HepG2 (cell line): Measurements from ENCODE around the gene IPO8. TPM values are rescaled to one million over a fixed set of nuclear protein-coding genes. Genes with fewer than 3 reads are reported as not detected.

Experiments used
- CSRNP2 ChIP-seq: sonication (generic); formaldehyde crosslinking; conservative IDR thresholded peaks from 2 replicates; pipeline ENCODE4 v1.8.0; 2022; ENCODE audit warnings: low read depth, missing genetic modification reagents
- MAFG ChIP-seq: sonication (generic); formaldehyde crosslinking; IDR thresholded peaks from 2 replicates; pipeline ENCODE4 v1.5.1; 2020; ENCODE audit warnings: mild to moderate bottlenecking, missing genetic modification reagents
- MED13 ChIP-seq: sonication (generic); formaldehyde crosslinking; IDR thresholded peaks from 2 replicates; pipeline ENCODE4 v1.5.0; 2020; ENCODE audit warnings: missing genetic modification reagents
- MIER3 ChIP-seq: IDR thresholded peaks from 2 replicates; pipeline ENCODE4 v1.6.1; 2016; ENCODE audit warnings: missing compliant biosample characterization, borderline replicate concordance
- POLR2A ChIP-seq, 2 experiments: IDR thresholded peaks; 2 replicates each; pipeline ENCODE4 v1.6.1; 2011; ENCODE audit warnings: low read depth in 2 of 2, low read length in 2 of 2, mild to moderate bottlenecking in 1 of 2, moderate library complexity in 1 of 2; ENCODE audit not compliant: insufficient read depth in 1 of 2
- RBAK ChIP-seq: sonication (generic); formaldehyde crosslinking; IDR thresholded peaks from 2 replicates; pipeline ENCODE4 v1.5.1; 2020; ENCODE audit warnings: mild to moderate bottlenecking, missing genetic modification reagents
- XBP1 ChIP-seq: sonication (generic); formaldehyde crosslinking; IDR thresholded peaks from 2 replicates; pipeline ENCODE4 v1.5.0; 2020; ENCODE audit warnings: missing genetic modification reagents
- ZBTB1 ChIP-seq: sonication (generic); formaldehyde crosslinking; IDR thresholded peaks from 2 replicates; pipeline ENCODE4 v1.4.0; 2020; ENCODE audit warnings: missing genetic modification reagents, borderline replicate concordance
- ZNF205 ChIP-seq: IDR thresholded peaks from 2 replicates; pipeline ENCODE4 v1.6.1; 2018; ENCODE audit warnings: missing biosample characterization, missing genetic modification reagents
- ZNF256 ChIP-seq: sonication (generic); formaldehyde crosslinking; conservative IDR thresholded peaks from 2 replicates; pipeline ENCODE4 v1.4.0; 2020; ENCODE audit warnings: missing genetic modification reagents
- ZNF280D ChIP-seq: sonication (generic); formaldehyde crosslinking; IDR thresholded peaks from 2 replicates; pipeline ENCODE4 v1.5.1; 2020; ENCODE audit warnings: mild to moderate bottlenecking, missing genetic modification reagents
- ZNF550 ChIP-seq: sonication (generic); formaldehyde crosslinking; IDR thresholded peaks from 2 replicates; pipeline ENCODE4 v1.4.0; 2020; ENCODE audit warnings: mild to moderate bottlenecking, missing genetic modification reagents, borderline replicate concordance
- ZNF563 ChIP-seq: sonication (generic); formaldehyde crosslinking; IDR thresholded peaks from 2 replicates; pipeline ENCODE4 v1.8.0; 2022; ENCODE audit warnings: mild to moderate bottlenecking, moderate library complexity, missing genetic modification reagents
- polyA plus RNA-seq, 8 experiments: library from polyadenylated mRNA; depleted of rRNA in 3 of 8; stranded (reverse) in 7 of 8; unstranded in 1 of 8; fragments of >200 nt; fragmentation: Illumina TruSeq in 4 of 8; extraction: Trizol in 4 of 8; gene quantifications; 2 replicates each; pipeline versions ENCODE4 v1.2.1 to v1.2.3, GENCODE V29; 2011 to 2016; ENCODE audit warnings: low read depth in 4 of 8, missing spikeins in 1 of 8, mixed read lengths in 1 of 8; ENCODE audit not compliant: insufficient read depth in 1 of 8
- total RNA-seq, 5 experiments: library from RNA; depleted of rRNA; stranded (reverse); fragments of >200 nt; fragmentation: Illumina TruSeq; extraction: Trizol; gene quantifications; 2 replicates each; pipeline ENCODE4 v1.2.3, GENCODE V29; 2016; ENCODE audit warnings: low read depth in 1 of 5
- TF ChIP-seq, protein P1 (sequence below): sonication (generic); formaldehyde crosslinking; IDR thresholded peaks from 2 replicates; pipeline ENCODE4 v1.8.1; 2022; ENCODE audit warnings: low read depth, mild to moderate bottlenecking, missing genetic modification reagents
- TF ChIP-seq, protein P2 (sequence below), 2 experiments: sonication (generic) in 1 of 2; formaldehyde crosslinking in 1 of 2; IDR thresholded peaks; 2 replicates each; pipeline versions ENCODE4 v1.5.1 to v1.6.1; 2011 to 2020; ENCODE audit warnings: borderline replicate concordance in 1 of 2, low read depth in 1 of 2, low read length in 1 of 2, mild to moderate bottlenecking in 1 of 2, missing genetic modification reagents in 1 of 2, moderate library complexity in 1 of 2

IPO8 gene
- total and polyA plus RNA-seq, 2 of the 13 experiments (the other 11 are each of a cell fraction or from before 2014, with no cell fraction given) = 6.3 to 21.8 TPM

- TF ChIP-seq MAFG (CRISPR knock-in tag) (no peak), ZNF205 (CRISPR knock-in tag) (0 out of 2 replicates have a peak, but pooled peaks have one; percentile 23), XBP1 (CRISPR knock-in tag) (no peak), ZBTB1 (CRISPR knock-in tag) (no peak), ZNF563 (peak; percentile 62), RBAK (CRISPR knock-in tag) (no peak), MED13 (no peak), ZNF280D (CRISPR knock-in tag) (peak; percentile 69; the same call in 1 of the 2 replicates), MIER3 (CRISPR knock-in tag) (no peak; the same call in 1 of the 2 replicates), ZNF550 (CRISPR knock-in tag) (no peak), ZNF256 (0 out of 2 replicates have a peak, but pooled peaks have one; percentile 32), POLR2A (IDR thresholded peaks at IDR 0.05; ENCODE audit: insufficient read depth in 1 of 2, low read depth in 2 of 2, low read length in 2 of 2) (peak; percentile 48 to 49; a peak in 3 of 4 replicates), CSRNP2 (CRISPR knock-in tag) (no peak)
- TF ChIP-seq, protein P1, sequence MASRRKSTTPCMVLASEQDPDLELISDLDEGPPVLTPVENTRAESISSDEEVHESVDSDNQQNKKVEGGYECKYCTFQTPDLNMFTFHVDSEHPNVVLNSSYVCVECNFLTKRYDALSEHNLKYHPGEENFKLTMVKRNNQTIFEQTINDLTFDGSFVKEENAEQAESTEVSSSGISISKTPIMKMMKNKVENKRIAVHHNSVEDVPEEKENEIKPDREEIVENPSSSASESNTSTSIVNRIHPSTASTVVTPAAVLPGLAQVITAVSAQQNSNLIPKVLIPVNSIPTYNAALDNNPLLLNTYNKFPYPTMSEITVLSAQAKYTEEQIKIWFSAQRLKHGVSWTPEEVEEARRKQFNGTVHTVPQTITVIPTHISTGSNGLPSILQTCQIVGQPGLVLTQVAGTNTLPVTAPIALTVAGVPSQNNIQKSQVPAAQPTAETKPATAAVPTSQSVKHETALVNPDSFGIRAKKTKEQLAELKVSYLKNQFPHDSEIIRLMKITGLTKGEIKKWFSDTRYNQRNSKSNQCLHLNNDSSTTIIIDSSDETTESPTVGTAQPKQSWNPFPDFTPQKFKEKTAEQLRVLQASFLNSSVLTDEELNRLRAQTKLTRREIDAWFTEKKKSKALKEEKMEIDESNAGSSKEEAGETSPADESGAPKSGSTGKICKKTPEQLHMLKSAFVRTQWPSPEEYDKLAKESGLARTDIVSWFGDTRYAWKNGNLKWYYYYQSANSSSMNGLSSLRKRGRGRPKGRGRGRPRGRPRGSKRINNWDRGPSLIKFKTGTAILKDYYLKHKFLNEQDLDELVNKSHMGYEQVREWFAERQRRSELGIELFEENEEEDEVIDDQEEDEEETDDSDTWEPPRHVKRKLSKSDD (CRISPR knock-in tag) = no peak
- TF ChIP-seq, protein P2, sequence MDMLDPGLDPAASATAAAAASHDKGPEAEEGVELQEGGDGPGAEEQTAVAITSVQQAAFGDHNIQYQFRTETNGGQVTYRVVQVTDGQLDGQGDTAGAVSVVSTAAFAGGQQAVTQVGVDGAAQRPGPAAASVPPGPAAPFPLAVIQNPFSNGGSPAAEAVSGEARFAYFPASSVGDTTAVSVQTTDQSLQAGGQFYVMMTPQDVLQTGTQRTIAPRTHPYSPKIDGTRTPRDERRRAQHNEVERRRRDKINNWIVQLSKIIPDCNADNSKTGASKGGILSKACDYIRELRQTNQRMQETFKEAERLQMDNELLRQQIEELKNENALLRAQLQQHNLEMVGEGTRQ (IDR thresholded peaks at IDR 0.05; ENCODE audit: low read depth, low read length) = no peak
- TF ChIP-seq, protein P2 (CRISPR knock-in tag; IDR thresholded peaks at IDR 0.05; ENCODE audit: borderline replicate concordance) = no peak
Observed at GRCh38 chr12:30695199-30696102, at the start of gene IPO8 (continued).
